ENCODE measurements around the gene HSPB6.

DNA sequence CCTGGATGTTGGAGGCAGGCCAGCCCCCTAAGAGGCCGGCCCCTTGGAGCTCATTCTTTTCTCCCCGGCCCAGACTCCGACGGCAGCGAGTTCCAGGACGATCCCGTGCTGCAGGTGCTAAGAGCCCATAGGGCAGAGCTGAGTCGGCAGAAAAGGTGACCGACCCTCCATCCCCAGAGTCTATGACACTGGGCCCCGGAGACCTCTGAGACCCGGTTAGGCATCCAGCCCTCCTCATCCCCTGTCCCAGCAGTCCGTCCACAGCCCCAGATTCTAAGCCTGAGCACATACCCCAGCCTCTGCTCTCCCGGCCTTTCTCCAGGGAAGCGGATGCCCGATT lies 11.2 kb upstream of the HSPB6 start:
- TF ChIP-seq, protein P1, sequence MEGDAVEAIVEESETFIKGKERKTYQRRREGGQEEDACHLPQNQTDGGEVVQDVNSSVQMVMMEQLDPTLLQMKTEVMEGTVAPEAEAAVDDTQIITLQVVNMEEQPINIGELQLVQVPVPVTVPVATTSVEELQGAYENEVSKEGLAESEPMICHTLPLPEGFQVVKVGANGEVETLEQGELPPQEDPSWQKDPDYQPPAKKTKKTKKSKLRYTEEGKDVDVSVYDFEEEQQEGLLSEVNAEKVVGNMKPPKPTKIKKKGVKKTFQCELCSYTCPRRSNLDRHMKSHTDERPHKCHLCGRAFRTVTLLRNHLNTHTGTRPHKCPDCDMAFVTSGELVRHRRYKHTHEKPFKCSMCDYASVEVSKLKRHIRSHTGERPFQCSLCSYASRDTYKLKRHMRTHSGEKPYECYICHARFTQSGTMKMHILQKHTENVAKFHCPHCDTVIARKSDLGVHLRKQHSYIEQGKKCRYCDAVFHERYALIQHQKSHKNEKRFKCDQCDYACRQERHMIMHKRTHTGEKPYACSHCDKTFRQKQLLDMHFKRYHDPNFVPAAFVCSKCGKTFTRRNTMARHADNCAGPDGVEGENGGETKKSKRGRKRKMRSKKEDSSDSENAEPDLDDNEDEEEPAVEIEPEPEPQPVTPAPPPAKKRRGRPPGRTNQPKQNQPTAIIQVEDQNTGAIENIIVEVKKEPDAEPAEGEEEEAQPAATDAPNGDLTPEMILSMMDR (conservative IDR thresholded peaks at IDR 0.05; ENCODE audit: low read length) = no peak
- no peak for TF ChIP-seq EZH2phosphoT487 (IDR thresholded peaks at IDR 0.05; ENCODE audit: borderline replicate concordance)
